ENCODE results near the gene ELOVL5. TPM values are rescaled to one million over a fixed set of nuclear protein-coding genes. Genes with fewer than 3 reads are reported as not detected.

ELOVL5 gene
- polyA plus RNA-seq, 4 donors = 68.6 to 79.9 (median 74.4) TPM

DNA sequence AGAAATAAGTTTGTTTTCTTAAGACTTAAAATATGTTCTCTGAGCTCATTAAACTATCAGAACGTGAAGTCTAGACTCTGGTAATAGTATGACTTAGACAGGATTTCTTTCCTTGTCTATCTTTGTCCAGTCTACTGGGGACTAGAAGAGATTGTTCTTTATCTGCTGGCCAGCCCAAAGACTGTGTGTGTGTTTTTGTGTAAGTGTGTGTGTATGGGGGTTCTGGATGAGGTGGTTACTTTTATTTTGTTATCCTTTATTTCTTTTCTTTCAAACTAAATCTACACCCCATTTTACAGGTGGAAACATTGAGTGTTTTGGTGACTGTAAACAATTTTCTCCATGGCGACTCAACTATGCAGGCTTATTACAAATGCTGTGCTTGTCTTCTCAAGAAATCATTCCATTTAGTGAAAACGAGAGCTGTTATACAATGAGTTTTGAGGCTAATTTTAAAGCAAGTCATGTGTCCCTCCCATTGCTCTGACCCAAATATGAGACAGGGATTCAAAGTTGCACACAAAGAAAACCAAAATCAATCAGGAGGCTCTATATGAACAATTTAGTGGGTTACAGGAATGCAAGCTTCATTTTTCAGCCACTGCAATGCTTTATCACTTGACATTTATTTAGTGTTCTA is 97.6 kb downstream of the ELOVL5 start:
- DNase-seq (ENCODE audit: low read depth in 4 of 4, low spot score in 2 of 4) = no peak

DNA sequence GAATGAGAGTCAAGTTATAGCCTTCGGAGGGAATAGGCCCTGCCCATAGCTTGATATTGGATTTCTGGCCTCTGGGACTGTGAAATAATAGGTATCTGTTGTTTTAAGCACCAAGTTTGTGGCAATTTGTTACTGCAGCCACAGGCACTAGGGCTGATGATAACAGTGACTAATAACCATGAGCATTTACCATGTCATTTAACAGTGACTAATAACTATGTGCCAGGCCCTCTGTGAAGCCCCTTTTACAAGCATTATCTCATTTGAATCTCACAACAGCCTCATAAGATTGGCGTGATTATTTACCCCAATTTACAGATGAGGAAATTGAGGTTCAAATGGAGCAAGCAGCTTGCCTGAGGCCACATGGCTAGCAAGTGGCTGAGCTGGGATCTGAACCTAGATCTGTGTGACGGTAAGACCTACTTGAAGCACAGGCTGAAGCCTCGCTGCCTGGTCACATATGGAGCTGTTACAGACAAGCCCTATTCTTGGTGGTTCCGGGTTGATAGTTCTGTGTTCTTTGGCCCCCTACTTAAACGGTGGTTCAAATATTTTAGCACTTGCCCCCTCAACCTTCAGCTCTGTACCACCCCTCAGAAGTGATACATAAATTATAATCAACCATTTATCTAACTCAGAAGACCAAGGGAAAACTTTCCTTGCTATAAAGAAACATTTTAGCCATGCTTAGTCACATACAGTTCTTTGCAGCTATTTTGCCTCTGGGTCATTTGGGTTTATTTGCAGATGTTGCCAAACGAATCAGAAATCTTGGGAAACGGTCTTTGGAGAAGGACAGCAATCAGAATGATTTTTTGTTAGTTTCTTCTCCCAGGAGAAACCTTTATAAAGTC is 98.3 kb downstream of the ELOVL5 start:
- no peak for DNase-seq (ENCODE audit: low read depth in 4 of 4, low spot score in 2 of 4)

DNA sequence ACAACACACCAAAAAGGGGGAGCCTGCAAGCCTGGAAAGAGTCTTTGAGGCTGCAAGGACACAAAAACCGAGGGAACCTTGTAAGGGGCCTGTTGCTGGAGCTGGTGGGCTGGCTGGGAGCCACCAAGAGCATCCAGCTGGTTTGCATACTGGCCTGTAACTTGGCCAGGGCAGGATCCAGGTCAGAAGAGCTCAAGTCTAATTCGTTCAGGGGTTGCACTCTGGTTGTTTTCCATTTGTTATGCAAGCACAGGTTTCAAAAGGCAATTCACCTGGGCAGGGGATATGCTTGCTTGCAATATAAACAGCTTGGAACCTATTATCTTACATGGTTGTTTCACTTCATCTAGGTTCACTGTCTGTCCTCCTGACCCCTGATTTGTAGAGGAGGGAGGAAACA is 101.8 kb downstream of the ELOVL5 start:
- no peak for DNase-seq (ENCODE audit: low read depth in 4 of 4, low spot score in 2 of 4)

DNA sequence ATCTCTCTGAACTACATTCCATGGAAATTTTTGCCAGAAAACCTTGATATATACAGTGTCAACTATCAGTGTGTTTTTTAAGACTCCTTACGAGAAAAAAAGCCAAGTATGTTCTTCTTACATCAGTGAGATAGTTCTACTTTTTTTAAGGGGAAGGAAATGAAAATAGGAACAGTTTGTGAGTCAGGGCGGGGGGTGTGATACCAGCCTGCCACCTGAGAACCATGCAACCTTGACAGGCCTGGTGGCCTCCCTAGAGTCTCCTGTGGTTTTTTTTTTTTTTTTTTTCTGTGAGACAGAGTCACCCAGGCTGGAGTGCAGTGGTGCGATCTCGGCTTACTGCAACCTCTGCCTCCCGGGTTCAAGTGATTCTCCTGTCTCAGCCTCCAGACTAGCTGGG is 103.8 kb downstream of the ELOVL5 start:
- no peak for DNase-seq (ENCODE audit: low read depth in 4 of 4, low spot score in 2 of 4)

DNA sequence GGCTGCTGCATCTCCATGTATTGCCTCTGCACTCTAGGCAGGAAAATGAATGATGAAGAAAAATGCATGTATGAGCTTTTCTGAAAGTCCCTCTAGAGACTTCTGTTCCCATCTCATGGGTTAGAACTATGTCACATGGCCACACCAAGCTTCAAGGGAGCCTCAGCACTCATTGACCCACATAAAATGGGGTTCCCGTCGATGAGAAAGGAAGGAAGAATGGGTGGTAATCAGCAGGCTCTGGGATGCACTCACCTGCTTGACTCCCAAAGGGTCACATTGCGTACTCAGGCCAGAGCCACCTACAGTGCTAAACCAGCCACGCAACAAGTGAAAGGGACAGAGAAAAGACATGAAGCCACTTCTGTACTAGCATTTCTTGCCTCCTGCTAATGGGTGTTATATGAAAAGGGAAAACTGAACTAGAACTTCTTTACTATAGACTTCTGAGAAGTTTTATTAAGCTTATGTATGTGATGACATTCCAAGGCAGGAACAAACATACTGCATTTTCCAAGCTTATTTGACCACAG is 104.3 kb downstream of the ELOVL5 start:
- DNase-seq (ENCODE audit: low read depth in 4 of 4, low spot score in 2 of 4) = no peak

DNA sequence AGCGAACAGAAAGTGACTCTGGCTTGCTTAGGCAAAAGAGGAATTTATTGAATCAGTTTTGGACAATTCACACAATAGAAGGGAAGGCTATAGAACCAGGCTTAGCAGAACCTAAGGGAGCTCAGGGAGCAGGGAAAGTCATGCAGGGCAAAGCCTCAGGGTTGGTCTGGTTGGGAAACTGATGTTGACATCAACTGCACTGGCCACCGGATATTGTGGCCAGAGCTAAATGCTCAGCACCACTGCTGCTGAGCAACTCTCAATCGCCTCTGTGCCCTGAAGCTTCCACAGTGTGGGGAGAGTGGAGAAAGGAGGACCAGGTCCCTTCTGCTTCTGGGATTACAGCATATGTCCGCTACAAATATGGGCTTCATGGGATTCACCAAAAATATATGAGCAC is 106.8 kb downstream of the ELOVL5 start:
- DNase-seq (ENCODE audit: low read depth in 4 of 4, low spot score in 2 of 4) = no peak

DNA sequence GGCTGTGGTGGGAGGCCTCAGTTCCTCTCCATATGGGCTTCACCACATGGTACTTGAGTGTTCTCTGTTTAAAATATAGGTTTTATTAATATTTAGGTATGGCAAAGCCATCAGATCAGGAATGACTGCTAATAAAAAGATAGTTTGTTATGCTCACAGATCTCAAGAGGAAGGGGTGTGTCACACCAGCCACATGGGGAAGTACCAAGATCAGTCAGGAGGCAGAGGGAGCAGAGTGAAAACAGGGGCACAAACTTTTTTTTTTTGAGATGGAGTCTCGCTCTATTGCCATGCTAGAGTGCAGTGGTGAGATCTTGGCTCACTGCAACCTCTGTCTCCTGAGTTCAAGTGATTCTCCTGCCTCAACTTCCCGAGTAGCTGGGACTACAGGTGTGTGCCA is 108.0 kb downstream of the ELOVL5 start:
- DNase-seq (ENCODE audit: low read depth in 4 of 4, low spot score in 2 of 4) = no peak

DNA sequence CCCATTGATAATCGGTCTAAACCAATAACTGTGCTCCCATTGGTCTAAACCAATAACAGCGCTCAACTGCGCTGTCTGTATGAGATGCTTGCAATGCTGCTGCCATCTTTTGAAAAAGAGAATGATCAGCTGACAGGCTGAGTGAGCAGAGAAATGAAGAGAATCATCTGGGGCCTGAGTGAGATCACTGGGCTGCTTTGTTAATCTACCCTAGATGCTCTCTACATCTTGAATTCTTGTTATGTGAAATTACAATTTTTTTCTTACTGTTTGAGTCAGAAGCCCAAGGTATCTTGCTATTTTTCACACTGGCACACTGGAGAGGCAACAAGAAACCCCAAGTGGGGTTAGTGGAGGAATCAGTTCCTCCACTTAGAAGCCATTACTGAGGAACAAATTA is 108.6 kb downstream of the ELOVL5 start:
- DNase-seq (ENCODE audit: low read depth in 4 of 4, low spot score in 2 of 4) = no peak

DNA sequence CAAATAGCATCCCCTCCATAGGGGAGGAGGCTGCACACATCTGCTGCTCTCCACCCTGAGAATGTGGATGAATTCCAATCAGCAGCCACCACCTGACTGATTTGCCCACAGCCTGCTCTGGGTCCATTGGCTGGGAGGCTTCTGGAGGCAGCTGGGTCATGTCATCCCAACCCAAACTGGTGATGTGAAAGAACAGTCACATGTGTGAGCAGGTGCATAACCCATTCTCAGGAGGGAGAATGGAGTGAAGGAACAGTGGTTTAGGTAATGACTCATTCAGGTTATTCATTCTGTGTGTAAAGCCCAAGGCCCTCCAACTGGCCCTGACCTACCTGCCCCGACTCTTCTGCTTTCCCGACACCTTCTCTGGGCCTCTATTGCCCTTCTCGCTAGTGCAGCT is 109.2 kb downstream of the ELOVL5 start:
- DNase-seq (ENCODE audit: low read depth in 4 of 4, low spot score in 2 of 4) = no peak

DNA sequence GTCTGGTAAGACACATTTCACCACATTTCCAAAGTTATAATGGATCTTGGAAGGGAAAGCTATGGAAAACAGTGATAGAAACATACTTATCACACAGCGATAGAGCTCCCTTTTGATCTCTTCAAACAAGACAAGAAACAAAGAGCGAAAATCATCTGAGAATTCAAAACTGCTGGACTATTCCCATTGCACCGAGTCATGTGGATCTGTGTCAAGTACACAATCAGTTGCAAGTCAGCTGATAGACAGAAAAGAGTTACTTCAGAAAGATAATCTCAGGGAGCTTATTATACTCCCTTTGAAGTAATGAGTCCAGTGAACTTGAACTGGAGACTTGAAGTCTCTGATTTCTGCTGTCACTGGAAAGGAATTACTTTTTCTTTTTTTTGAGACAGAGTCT is 110.4 kb downstream of the ELOVL5 start:
- DNase-seq (ENCODE audit: low read depth in 4 of 4, low spot score in 2 of 4) = no peak

DNA sequence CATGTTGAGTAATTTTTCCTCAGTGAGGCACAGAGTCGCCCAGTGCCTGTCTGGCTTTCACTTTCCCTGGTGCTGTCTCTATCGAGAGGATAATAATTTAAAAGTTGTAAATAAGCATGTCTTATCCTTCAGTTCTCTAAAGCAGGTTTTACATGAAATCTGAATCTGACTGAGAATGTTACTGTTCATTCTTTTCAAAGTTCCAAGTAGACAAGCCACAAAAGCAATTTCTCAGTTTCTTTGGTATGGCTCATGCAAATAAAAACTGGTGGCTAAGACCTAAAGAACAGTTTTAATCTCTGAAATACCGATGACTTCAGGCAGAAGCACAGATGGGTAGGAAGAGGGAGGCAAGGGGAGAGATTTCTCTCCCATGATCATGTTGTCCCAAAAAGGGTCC is 112.5 kb downstream of the ELOVL5 start:
- DNase-seq (ENCODE audit: low read depth in 4 of 4, low spot score in 2 of 4) = no peak

DNA sequence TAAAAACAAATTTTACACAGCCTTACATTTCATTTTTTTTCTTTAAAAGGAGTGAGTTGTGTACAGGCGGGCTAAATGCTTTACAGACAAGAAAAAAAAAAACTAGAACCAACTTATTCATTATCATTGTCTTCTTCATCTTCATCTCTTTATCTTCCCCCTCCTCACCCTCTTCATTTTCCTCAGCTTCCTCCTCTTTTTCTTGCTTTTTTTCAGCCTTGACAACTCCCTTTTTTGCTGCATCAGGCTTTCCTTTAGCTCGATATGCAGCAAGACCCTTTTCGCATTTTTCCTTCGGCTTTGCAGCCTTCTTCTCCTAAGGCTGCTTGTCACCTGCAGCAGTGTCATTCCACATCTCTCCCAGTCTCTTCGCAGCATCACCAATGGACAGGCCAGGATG is 113.2 kb downstream of the ELOVL5 start:
- no peak for DNase-seq (ENCODE audit: low read depth in 4 of 4, low spot score in 2 of 4)

DNA sequence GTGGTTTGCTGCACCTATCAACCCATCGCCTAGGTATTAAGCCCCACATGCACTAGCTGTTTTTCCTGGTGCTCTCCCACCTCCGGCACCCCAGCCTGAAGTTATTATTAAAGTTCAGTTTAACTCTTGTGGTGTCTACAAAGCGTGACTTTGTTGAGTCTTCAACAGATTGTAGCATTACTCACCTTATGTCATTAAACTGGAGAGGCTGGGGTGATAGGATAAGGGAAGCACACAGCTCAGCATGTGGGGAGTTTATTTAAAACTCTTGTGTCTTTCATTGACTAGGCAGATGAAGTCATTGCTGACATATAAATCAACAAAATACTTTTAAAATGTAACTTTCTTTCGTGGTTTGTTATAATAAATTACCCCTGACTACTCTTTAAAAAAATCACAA is 115.4 kb downstream of the ELOVL5 start:
- DNase-seq (ENCODE audit: low read depth in 4 of 4, low spot score in 2 of 4) = no peak

DNA sequence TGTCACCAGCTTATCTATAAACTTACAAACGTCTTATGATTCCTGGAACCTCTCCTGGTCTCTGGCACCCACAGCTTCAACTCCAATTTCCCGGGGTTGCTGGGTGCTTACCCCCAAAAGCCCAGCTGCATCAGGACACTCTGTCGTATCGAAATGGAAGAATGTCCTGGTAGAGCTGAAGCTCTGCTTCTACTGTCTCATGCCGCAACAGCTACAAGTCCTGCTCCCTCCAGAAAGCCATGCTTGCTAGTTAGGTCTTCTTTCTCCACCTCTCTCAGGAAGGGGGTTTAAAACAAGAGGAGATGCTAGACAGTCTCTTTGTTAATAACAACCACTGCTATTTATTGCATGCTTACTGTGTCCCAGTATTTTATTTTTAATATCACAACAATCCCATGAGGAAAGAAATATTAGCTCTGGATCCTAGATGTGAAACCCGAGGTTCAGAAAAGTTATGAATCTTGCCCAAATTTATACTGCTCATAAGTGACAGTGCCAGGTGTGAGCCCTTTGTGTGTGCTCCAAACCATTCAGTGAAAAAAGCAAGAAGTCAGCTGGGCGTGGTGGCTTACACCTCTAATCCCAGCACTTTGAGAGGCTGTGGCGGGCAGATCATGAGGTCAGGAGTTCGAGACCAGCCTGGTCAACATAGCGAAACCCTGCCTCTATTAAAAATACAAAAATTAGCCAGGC is 117.8 kb downstream of the ELOVL5 start:
- DNase-seq (ENCODE audit: low read depth in 4 of 4, low spot score in 2 of 4) = no peak

DNA sequence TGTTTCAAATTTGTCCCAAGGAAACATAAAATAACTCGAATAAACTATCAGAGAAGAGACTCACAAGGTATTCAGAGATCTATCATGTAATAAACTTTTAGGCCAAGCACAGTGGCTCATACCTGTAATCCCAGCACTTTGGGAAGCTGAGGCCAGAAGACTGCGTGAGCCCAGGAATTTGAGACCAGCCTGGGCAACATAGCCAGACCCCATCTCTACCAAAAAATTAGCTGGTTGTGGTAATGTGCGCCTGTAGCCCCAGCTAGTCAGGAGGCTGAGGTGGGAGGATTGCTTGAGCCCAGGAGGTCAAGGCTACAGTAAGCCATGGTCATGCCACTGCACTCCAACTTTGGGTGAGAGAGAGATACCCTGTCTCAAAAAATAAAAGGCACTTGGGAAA is 120.9 kb downstream of the ELOVL5 start:
- DNase-seq (ENCODE audit: low read depth in 4 of 4, low spot score in 2 of 4) = no peak

DNA sequence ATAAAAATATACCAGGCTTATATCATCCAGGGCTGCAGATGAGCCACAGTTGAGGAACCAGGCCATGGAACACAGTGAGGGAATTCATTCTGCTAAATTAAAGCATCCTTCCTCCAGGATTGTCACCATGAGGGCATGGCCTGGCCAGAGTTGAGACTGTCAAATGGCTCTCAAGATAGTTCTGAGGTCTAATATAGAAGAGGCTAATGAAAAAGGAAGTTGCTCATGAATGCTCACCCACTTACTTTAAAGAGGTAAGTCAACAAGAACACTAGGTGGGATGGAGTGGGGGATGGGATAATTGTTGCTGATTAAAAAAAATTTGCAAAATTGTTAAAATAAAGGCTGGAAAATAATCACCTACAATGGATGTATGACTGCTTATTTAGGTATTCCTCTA is 128.1 kb downstream of the ELOVL5 start:
- no peak for DNase-seq (ENCODE audit: low read depth in 4 of 4, low spot score in 2 of 4)

Other genes with a start within 250 kb of the ELOVL5 start
- under 1 TPM; 0.13 to 0.25 (median 0.18) TPM for gene GCM1, start 200.1 kb downstream of the ELOVL5 start, polyA plus RNA-seq (ENCODE audit: insufficient read length in 4 of 4)
- gene GCLC, start 196.2 kb upstream of the ELOVL5 start, polyA plus RNA-seq (ENCODE audit: insufficient read length in 4 of 4) = 10 to 100 TPM; 18.7 to 28.3 (median 23.9) TPM